Activated T-helper 9 cell treated with anti-CD3 and anti-CD28 coated beads, Interleukin-2, amount 50 U/mL, for 16 hours (primary cell): ENCODE data around the gene BICDL1.

Experiments
- DNase-seq: peaks from one replicate; pipeline ENCODE4 v3.0.0-alpha.2; 2020; ENCODE audit warnings: low read depth

Gene BICDL1

DNA sequence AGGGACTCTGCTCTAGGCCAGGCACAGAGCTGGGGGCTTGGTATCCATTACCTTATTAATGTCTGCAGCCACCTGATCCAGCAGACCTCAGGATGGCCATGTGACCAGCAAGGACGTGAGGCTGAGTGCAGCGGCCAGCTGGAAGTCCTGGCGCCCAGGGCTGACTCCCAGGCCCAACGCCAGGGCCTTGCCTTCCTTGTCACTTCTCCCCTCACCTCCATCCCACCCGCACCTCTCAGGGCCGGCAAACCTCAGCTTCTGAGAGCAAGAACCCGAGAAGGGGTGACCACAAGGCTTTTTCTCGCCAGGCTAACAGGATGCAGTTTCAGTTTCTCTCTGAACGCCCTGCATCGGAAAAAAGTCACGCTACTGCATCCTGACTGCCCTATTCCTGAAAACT is 112.1 kb downstream of the BICDL1 start:
- DNase-seq, result no peak

DNA sequence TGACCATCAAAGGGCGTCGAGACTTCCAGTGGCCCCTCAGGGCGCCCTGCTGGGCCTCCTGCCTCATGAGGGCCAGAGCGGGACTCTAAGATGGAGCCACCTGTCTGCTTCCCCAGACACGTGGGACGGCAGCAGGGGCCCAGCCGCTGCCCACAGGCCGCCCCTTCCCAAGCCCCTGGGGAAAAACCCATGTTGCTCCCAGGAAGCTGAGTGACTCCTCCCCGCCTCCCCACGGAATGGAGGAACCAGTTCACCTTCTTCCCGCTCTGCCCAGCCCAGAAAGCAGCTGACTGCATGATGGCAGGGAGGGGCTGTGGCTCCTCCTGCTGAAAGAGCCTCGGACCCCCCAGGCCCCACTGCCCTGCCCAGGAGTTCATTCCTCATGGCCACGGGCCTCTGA is 112.6 kb downstream of the BICDL1 start:
- no peak for DNase-seq

DNA sequence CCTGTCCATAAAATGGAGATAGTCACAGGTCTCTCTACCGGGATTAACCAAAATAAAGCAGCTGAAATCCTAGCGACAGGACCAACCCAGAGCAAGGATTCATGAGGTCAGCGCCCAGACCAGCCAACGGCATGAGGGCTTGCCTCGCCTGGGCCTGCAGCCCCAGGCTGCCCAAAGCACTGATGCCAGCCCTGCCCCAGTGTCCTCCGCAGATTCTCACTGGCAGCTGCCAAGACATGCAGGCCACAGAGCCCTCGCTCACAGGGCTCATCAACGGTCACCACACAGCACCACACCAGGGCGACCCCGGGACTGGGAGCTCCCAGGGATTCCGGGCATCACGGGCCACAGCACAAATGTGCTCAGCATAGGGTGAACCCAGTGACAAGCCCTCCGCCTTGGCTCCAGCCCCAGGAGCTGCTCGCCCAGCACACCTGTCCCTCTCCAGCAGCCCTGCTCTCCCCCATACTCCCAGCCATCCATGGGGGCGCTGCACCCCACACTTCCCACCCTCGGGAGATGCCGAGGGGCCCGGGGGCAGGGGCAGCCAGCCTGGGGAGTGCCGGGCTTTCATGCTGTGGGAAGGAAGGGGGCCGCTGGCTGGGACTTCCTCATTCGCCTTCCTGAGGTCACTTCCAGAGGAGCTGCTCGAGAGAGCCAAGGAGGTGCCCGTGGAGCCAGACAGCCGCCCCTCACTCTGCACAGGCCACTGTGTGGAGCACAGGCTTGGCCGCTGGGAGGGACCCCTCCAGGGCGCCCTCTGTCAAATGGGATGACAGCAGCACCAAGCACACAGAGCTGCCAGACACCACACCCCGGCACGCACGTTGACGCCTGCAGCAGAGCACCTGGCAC is 113.4 kb downstream of the BICDL1 start:
- DNase-seq, result no peak

DNA sequence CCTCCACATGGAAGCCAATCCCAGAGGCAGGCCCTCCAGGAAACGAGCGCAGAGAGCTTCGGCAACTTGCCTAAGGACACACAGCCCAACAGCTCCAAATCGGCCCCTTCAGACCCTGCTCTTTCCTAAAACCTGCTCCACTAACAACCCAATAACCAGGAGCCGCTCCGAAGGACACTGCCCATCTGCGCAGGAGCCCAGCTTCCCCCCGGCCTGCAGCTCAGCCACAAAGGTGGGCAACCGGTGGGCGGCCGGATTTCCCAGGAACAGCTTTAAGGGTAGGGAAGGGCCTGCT is 114.0 kb downstream of the BICDL1 start:
- DNase-seq, result no peak

DNA sequence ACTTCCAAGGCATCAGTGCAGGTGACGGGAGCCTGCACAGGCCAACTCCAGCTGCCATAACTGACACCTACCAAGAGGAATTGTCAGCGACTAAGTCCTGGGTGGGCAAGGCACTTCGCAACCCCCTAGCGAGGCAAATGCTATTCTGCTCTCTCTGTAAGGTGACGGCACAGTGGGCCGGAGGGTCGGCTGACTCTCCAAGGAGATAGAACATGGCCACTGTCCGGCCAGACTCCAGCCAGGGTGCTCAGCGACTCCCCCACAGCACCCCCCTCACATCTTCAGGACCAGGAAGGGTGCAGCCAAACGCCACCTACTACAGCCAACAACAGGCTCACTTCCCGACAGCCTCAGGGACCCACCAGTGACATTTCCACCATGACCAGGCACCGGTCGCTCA is 114.3 kb downstream of the BICDL1 start:
- DNase-seq, result no peak

DNA sequence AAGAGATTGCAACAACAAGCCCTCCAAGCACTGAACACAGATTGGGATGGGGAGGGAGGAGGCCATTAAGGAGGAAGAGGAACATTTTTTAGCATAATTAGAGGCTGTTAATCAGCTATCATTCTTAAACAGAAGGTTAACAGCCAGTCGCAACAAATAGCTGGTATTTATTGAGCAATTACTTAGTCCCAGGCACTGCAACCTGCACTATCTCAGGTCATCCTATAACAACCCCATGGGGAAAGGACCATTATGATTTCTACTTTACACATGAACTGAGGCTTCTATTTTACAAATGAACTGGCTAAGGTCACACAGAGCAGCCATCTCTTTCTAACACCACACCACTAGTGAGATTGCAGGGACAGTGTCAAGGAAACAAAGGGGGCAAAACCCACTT is 117.1 kb downstream of the BICDL1 start:
- DNase-seq, result no peak

DNA sequence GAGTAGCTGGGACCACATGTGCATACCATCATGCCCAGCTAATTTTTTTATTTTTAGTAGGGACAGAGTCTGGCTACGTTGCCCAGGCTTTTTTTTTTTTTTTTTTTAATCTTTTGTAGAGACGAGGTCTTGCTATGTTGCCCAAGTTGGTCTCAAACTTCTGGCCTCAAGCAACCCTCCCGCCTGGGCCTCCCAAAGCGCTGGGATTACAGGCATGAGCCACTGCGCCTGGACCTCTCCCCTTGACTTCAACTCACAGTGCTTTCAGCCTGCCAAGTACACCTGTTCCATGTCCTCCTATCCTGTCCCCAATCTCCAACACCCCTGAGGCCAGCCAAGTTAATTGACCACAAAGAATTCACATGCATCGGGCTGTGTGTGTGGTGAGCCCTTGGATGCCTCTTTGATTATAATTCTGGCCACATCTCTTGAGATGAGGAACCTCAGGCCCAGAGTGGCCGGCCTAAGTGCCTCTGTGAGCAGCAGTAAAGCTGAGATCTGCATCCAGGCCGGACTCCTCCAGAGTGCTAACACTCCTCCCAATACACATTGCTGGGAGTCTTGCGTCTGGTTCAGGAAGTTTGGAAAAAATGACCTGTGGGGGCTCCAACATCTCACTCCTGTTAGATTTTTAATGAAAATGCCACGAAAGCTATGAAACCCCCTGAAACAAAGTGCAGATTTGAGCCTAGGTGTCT is 120.7 kb downstream of the BICDL1 start:
- DNase-seq, result no peak

DNA sequence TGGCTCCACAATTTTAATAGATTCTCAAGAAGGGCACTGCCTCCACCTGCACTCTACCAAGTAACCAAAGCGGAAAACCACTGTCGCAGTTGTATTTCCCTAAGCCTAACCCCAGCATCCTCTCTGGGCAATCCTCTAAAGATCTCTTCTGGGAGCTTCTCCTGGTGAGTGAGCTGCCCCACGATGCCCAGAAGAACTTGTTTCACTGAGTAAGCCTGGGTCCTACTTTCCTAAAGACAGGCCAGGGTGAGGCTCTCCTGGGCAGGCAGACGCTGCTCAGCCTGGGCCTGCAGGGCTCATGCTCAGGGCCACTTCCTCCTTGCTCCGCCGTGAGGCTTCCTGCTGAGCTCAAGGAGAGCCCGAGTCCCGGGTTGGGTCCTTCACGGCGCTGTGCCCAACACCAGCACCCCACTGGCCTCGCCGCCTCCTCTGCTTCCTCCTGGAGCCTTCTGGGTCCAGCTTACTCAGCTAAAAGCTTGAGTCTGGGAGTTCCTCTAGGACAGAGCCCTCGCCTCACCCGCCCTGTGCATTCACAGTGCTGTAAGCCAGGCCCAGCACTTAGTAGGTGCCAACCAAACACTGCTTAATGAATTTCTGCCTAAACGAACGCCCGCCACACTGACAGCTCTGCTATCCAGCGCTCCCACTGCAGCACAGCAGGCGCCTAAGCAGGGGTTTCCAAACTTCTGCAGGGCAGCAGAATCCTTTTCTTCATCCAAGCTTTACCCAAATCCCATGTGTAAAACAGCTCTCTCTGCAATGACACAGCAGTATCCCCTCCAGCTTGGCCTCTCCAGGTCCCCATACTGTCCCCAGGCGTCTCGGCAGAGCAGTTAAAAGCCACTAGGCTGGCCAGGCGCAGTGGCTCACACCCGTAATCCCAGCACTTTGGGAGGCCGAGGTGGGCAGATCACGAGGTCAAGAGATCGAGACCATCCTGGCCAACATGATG is 121.8 kb downstream of the BICDL1 start:
- DNase-seq, result peak; percentile 18

DNA sequence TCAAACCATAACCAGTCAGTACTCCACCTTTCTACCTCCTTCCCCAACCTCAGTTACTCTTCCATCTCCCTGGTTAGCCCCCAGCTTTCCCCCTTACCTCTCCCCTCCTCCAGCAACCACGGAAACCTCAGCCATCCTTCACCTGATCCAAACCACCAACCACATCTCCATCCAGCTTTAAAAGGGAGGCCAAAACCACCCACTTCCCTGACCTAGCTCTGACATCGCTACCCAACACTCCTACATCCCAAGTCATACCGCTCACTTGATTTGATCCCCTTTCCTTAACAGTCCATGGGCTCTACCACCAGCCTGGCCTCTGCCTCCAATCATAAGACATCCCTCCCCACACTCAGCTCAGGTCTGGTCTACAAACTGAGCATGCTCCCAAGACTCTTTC is 126.0 kb downstream of the BICDL1 start:
- no peak for DNase-seq

DNA sequence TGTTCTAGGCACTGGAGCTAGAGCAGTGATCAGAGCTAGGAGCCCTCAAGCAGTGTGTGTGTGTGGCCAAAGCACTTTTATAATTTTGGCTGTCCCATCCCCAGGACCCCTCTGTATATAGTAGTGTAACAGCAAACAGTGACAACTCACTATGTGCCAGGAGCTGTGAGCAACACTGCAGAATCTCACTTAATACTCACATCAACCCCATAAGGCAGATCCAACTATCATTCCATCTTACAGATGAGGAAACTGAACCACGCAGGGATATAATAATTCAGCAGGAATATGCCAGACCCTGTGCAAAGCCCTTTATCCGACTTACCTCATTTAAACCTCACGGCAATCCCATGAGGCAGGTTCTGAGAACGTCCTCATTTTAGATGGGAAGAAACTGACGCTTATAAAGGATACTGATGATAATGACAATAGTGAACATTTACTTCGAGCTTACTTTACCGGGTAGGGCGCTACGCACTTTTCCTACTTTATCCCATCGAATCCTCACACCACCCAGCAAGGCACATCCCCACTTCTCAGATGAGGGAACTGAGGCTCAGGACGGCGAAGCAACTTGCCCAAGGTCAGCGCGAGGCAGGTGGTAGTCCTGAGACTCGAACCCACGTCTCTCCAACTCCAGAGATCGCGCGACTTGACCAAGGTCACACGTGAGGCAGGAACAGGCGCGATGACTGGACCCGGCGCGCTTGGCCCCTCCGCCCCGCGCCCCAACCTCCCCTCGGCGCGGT is 126.8 kb downstream of the BICDL1 start:
- DNase-seq, result no peak

DNA sequence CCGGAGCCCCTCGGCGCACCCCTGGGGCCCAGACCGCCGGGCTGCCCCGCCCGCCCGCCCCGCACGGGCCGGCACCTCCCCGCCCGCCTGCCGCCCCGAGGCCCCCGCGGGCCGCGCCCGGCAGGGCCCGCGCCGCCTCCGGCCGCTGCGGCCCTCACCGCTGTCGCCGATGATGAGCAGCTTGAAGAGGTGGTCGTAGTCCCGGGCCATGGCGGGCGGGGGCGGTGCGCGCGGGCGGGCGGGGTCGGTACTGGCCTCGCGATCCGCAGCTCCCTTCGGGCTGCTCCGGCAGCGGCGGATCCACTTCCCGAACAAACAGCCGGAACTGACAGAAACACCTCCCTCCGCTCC is 127.4 kb downstream of the BICDL1 start, which contains the start of gene RAB35:
RAB35 (minus strand) TSS at position 313 of the 351 bp plus-strand sequence; CDS start at position 210, 103 bp downstream.
- no peak for DNase-seq

DNA sequence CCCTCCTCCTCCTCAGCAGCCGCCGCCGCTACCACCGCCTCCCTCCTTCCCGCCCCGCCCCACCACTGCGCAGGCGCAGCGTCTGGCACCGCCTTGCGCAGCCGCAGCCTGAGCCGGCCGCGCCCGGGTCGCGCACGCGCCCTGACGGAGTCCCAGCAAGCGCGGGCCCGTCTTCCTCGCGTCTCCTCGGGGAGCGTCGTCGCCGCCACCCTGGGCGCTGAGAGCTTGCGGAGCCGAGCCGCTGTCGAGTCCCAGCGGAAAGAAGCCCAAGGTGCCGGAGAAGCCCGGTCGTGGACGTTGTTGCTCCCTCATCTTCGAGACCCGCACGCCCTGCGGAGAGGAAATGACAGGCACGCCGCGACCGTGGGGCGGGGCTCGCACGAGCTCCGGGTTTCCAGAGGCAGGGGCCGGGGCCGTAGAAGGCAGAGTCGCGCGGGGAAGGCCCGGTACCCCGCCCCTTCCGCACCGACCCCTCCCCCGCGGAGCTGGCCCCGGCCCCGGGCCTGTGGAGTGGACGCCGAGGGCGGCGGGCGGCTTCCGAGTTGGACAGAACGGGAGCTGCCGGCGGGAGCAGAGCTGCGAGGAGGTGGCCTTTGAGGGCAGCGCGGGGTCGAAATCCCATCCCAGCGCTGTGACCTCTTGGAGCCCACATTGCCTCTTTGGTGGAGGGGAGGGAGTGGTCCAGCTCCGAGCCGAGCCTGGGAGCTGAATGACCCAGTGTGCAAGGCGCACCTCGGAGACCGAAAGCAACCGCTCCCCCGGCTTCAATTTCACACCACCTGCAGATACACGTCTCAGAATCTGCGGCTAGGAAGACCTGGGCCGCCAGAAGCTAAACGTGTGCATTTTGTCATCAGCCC is 128.0 kb downstream of the BICDL1 start:
- peak; percentile 96 for DNase-seq

DNA sequence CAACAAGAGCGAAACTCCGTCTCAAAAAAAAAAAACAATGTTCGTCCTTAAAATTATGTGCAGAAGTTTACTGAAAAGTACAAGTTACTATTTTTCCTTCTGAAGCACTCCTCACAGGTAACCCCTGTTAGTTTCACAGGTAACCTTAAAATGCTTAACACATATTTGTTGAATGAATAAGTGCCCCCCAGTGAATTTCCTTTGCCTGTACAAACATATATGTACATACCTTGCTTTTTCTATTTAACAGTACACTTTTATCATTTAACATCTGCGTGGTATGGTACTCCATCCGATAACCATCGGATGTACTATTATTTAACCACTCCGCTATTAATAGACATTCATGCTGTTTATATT is 128.9 kb downstream of the BICDL1 start:
- DNase-seq, result no peak

DNA sequence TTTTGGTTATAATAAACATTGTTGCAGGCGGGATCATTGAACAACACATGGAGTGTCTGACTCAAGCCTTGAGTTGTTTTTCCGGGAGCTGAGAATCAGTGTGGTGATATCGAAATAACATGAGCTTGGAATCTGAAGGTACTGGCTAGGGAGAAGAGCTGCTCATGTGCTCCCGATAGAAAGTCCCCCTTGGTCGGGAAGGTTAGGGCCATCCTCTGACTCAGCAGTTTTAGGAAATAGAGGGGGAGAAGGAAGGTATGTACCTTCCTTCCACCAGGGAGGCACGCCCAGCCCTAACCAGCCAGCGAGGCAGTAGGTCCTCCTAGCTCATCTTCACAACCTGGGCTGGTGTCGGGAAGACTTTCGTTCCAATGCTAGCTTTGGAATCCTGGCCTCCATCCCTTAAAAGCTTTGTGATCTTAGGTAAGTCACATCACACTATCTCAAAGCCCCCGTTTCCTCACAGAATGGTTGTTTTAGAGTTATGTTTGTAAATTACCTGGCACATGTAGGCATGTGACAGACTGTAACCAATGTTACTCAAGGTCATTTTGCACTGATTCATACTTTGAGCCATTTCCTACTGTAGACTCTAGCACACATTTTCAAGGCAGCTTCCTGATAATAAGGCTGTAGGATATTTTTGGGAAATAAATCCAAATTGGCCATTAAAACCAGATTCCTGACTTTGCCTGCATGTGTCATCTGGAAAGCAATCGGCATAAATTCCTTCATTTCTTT is 129.5 kb downstream of the BICDL1 start:
- DNase-seq, result no peak

DNA sequence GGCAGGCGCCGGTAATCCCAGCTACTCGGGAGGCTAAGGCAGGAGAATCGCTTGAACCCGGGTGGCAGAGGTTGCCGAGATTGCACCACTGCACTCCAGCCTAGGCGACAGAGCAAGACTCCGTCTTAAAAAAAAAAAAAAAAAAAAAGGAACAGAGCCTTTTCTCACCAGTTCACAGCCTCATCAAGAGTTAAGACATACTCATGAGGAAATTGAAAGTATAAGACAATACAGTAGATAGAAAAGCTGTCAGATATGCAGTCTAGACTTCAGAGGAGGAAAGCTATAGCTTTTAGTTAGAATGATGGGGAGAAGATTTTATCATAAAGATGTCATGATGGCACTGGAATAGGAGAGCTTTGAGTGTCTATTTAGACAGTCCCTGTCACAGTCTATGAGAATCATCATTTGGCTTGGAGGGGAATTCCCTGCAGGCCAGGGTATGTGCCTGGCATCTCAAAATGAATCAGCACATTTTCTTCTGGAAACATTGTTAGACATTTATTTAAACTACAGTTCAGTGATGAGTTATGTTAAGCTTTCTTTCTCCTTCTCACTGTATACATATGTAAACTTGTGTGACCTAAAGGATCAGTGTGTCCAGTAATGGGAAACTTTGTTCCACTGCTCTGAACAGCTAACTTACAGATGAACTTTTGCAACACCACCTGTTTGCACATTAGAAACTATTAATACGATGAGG is 130.4 kb downstream of the BICDL1 start:
- peak; percentile 25 for DNase-seq

DNA sequence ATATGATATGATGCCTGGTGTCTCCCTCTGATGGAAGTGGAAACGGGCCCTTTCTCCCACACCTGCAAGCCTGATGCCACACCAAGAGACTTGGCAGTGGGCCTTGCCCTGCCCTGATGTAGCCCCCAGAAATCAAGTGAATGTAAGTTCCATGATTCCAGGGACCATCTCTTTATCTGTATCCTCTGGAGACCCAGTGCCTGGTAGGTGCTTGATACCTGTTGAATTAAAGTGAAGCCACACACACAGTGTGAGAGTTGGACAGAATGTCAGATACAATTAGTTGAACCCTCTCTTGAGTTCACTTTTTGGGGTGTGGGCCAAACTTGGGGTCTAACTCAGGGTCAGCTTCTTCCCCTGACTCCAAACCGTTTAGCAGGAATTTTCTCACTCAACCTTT is 132.3 kb downstream of the BICDL1 start:
- DNase-seq, result no peak

DNA sequence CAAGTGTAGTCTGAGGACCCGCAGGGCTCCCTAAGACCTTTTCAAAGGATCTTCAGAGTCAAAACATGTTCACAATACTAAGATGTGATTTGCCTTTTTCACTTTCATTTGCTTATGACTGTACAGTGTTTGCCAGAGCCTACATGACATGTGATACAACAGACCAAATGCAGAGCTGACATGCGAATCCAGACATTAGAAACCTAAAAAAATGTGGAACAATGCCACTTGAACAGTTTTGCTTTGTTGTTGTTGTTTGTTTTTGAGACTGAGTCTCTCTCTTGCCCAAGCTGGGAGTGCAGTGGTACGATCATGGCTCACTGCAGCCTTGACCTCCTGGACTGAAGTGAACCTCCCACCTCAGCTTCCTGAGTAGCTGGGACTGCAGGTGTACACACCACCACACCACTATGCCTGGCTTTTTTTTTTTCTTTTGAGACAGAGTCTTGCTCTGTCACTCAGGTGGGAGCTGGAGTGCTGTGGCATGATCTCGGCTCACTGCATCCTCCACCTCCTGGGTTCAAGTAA is 132.8 kb downstream of the BICDL1 start:
- no peak for DNase-seq

DNA sequence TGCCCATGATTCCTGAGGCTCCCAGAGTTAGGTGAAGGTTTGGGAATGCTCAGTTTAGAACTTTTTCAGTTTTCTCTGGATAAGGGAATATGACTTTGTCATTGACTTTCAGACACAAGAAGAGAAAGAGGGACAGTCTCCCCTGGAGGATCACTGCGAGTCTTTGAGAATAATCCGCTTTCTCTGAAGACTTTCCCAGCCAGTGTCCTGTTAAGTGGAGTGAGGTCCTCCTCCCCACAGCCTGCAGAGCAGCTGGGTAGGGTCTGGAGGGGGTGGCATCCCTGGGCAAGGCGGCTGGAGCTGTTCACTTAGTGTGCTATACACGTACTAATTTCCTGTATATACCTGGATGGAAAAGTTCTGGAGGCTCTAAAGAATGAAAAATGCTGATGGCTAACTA is 136.0 kb downstream of the BICDL1 start:
- DNase-seq, result no peak
